Endothelial cell (in vitro differentiated cells): Measurements from ENCODE around the gene SENP6. TPM values are rescaled to one million over a fixed set of nuclear protein-coding genes. Genes with fewer than 3 reads are reported as not detected.
A peak's percentile ranks its signal among the peaks of the same experiment; 100 is the strongest.

Experiments used
- DNase-seq: peaks from one replicate; pipeline ENCODE4 v3.0.0; 2021; ENCODE audit warnings: low spot score
- H3K27ac Mint-ChIP-seq: one replicate; pipeline ENCODE4 v1.8.0; 2021; ENCODE audit warnings: mixed read lengths, inconsistent platforms; ENCODE audit not compliant: unreplicated experiment
- H3K27me3 Mint-ChIP-seq: one replicate; pipeline ENCODE4 v1.8.0; 2021; ENCODE audit warnings: mild to moderate bottlenecking, moderate library complexity, mixed read lengths, inconsistent platforms; ENCODE audit not compliant: unreplicated experiment
- H3K36me3 Mint-ChIP-seq: one replicate; pipeline ENCODE4 v1.8.0; 2021; ENCODE audit warnings: mild to moderate bottlenecking, low read depth, mixed read lengths, inconsistent platforms; ENCODE audit not compliant: unreplicated experiment
- H3K4me1 Mint-ChIP-seq: one replicate; pipeline ENCODE4 v1.8.0; 2021; ENCODE audit warnings: mild to moderate bottlenecking, mixed read lengths, inconsistent platforms; ENCODE audit not compliant: unreplicated experiment
- H3K4me3 Mint-ChIP-seq: one replicate; pipeline ENCODE4 v1.8.0; 2021; ENCODE audit warnings: mild to moderate bottlenecking, mixed read lengths, inconsistent platforms; ENCODE audit not compliant: unreplicated experiment
- H3K9me3 Mint-ChIP-seq: one replicate; pipeline ENCODE4 v1.8.0; 2021; ENCODE audit warnings: mixed read lengths, inconsistent platforms; ENCODE audit not compliant: unreplicated experiment
- total RNA-seq: library from RNA; stranded (reverse); fragmentation: NEBNext Ultra II Directional; extraction: Animal tissue kit (Norgen Biotek cat#: 25700); gene quantifications from one replicate; pipeline ENCODE4 v1.2.1, GENCODE V29; 2021; ENCODE audit not compliant: unreplicated experiment
- TF ChIP-seq, protein P1 (sequence below): fragments of 200-600 bp; sonication (generic); IDR thresholded peaks from one replicate; pipeline ENCODE4 v1.5.0; 2021; ENCODE audit warnings: antibody characterized with exemption; ENCODE audit not compliant: unreplicated experiment

SENP6 gene
- total RNA-seq, 1 donor from 2014 or later: 135 TPM

GRCh38 chr6:75751443-75751842 lies 149.8 kb downstream of the SENP6 start:
- peaks cover 5% of the 10 kb centered on the region for H3K27me3 Mint-ChIP-seq
- no peak for DNase-seq
- H3K9me3 Mint-ChIP-seq: no peaks in the 10 kb centered on the region
- H3K4me1 Mint-ChIP-seq: peaks cover 31% of the 10 kb centered on the region
- peak overlapping the region; percentile 70 for H3K4me3 Mint-ChIP-seq
- peak overlapping the region; percentile 94 for H3K27ac Mint-ChIP-seq
- peaks cover 17% of the 10 kb centered on the region for H3K36me3 Mint-ChIP-seq
- TF ChIP-seq, protein P1, sequence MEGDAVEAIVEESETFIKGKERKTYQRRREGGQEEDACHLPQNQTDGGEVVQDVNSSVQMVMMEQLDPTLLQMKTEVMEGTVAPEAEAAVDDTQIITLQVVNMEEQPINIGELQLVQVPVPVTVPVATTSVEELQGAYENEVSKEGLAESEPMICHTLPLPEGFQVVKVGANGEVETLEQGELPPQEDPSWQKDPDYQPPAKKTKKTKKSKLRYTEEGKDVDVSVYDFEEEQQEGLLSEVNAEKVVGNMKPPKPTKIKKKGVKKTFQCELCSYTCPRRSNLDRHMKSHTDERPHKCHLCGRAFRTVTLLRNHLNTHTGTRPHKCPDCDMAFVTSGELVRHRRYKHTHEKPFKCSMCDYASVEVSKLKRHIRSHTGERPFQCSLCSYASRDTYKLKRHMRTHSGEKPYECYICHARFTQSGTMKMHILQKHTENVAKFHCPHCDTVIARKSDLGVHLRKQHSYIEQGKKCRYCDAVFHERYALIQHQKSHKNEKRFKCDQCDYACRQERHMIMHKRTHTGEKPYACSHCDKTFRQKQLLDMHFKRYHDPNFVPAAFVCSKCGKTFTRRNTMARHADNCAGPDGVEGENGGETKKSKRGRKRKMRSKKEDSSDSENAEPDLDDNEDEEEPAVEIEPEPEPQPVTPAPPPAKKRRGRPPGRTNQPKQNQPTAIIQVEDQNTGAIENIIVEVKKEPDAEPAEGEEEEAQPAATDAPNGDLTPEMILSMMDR: no peak

- Mint-ChIP-seq H3K9me3 (no peaks in the 10 kb centered on the region), H3K4me3 (peak overlapping the region; percentile 68), H3K27ac (peak overlapping the region; percentile 34), H3K27me3 (peaks cover 5% of the 10 kb centered on the region), H3K4me1 (peaks cover 32% of the 10 kb centered on the region), H3K36me3 (peaks cover 17% of the 10 kb centered on the region)
- TF ChIP-seq, protein P1: no peak
- no peak for DNase-seq
These were observed 150.7 kb downstream of the SENP6 start for GRCh38 chr6:75752365-75752764.

DNA sequence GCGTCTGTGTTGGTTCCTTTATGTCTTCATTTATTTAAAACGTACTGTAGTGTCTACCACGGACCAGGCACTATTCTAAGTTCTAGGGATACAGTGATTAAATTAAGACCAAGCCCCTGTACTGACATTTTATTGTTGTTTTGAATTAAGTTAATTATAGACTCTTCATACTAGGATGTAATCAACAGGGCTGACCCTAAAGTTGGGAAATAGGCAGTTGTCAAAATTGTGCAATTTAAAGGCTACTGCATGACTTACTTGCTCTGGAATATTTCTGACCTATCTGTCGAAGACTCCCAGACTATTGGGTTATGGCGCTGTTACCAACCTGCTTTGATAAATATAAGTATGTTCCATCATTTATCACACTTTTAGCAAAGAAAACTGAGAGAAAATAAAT lies 154.0 kb downstream of the SENP6 start:
- peaks cover 41% of the 10 kb centered on the region for H3K4me1 Mint-ChIP-seq
- no peaks in the 10 kb centered on the region for H3K9me3 Mint-ChIP-seq
- peak overlapping the region; percentile 18 for H3K27ac Mint-ChIP-seq
- peaks cover 3% of the 10 kb centered on the region for H3K27me3 Mint-ChIP-seq
- TF ChIP-seq, protein P1: no peak
- DNase-seq: no peak
- no peak overlapping the region for H3K4me3 Mint-ChIP-seq
- peaks cover 14% of the 10 kb centered on the region for H3K36me3 Mint-ChIP-seq

- TF ChIP-seq, protein P1: no peak
- H3K4me3 Mint-ChIP-seq: no peak overlapping the region
- H3K4me1 Mint-ChIP-seq: peaks cover 38% of the 10 kb centered on the region
- H3K27ac Mint-ChIP-seq: no peak overlapping the region
- no peak for DNase-seq
- no peaks in the 10 kb centered on the region for H3K9me3 Mint-ChIP-seq
- H3K36me3 Mint-ChIP-seq: peaks cover 5% of the 10 kb centered on the region
- peaks cover 3% of the 10 kb centered on the region for H3K27me3 Mint-ChIP-seq
These were observed 155.6 kb downstream of the SENP6 start for GRCh38 chr6:75757295-75757694.

DNA sequence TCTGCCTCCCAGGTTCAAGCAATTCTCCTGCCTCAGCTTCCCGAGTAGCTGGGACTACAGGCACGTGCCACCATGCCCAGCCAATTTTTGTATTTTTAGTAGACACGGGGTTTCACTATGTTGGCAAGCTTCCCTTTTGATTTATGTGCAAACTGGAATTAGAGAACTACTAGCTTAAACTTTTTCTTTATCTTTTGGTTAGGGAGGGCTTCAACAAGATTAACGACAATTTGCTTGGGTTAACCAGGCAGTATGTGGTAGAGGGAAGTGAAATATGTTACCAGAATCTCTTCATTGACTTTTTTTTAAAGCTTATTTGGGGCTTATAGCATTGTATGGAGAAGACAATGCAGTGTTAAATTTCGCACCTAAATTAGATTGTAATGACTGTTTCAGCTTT lies 156.4 kb downstream of the SENP6 start:
- Mint-ChIP-seq H3K4me1 (peaks cover 30% of the 10 kb centered on the region), H3K36me3 (peaks cover under 1% of the 10 kb centered on the region), H3K4me3 (peak overlapping the region; percentile 18), H3K27ac (no peak overlapping the region), H3K27me3 (peaks cover 2% of the 10 kb centered on the region), H3K9me3 (no peaks in the 10 kb centered on the region)
- TF ChIP-seq, protein P1: no peak
- DNase-seq: no peak
